GM23248 (cell line): Measurements from ENCODE around the gene C4orf36. TPM values are rescaled to one million over a fixed set of nuclear protein-coding genes. Genes with fewer than 3 reads are reported as not detected.

ENCODE experiments used
- DNase-seq: peaks from one replicate; pipeline ENCODE4 v3.0.0-alpha.2; 2015
- H2AFZ ChIP-seq: fragments of 200-600 bp; sonication (generic); 2 replicates; pipeline ENCODE4 v1.6.1; 2016; ENCODE audit warnings: antibody characterized with exemption
- H3F3A ChIP-seq: fragments of 200-600 bp; sonication (generic); 2 replicates; pipeline ENCODE4 v1.6.1; 2016; ENCODE audit warnings: mild to moderate bottlenecking, antibody characterized with exemption, mixed run types; ENCODE audit not compliant: insufficient read depth
- H3K27ac ChIP-seq: fragments of 200-600 bp; sonication (generic); 2 replicates; pipeline ENCODE4 v1.5.1; 2016; ENCODE audit warnings: mild to moderate bottlenecking
- H3K27me3 ChIP-seq: fragments of 200-600 bp; sonication (generic); replicated peaks from 2 replicates; pipeline ENCODE4 v1.6.1; 2016; ENCODE audit warnings: mild to moderate bottlenecking; ENCODE audit not compliant: insufficient read depth
- H3K36me3 ChIP-seq: fragments of 200-600 bp; sonication (generic); 2 replicates; pipeline ENCODE4 v1.6.1; 2016; ENCODE audit warnings: low read depth, mild to moderate bottlenecking
- H3K4me1 ChIP-seq: fragments of 200-600 bp; sonication (generic); 2 replicates; pipeline ENCODE4 v1.6.1; 2016; ENCODE audit warnings: mild to moderate bottlenecking; ENCODE audit not compliant: insufficient read depth
- H3K4me2 ChIP-seq: fragments of 200-600 bp; sonication (generic); one replicate; pipeline ENCODE4 v1.6.1; 2016; ENCODE audit warnings: mild to moderate bottlenecking; ENCODE audit not compliant: unreplicated experiment
- H3K4me3 ChIP-seq: fragments of 200-600 bp; sonication (generic); 2 replicates; pipeline ENCODE4 v1.5.1; 2016; ENCODE audit warnings: mild to moderate bottlenecking
- H3K79me2 ChIP-seq: fragments of 200-600 bp; sonication (generic); 2 replicates; pipeline ENCODE4 v1.6.1; 2016; ENCODE audit warnings: mild to moderate bottlenecking; ENCODE audit not compliant: insufficient read depth
- H3K9ac ChIP-seq: fragments of 200-600 bp; sonication (generic); 2 replicates; pipeline ENCODE4 v1.6.1; 2016; ENCODE audit warnings: mild to moderate bottlenecking
- H3K9me2 ChIP-seq: fragments of 200-600 bp; sonication (generic); 2 replicates; pipeline ENCODE4 v1.6.1; 2016; ENCODE audit warnings: mixed run types, mild to moderate bottlenecking, moderate library complexity; ENCODE audit not compliant: insufficient read depth
- H3K9me3 ChIP-seq: fragments of 200-600 bp; sonication (generic); one replicate; pipeline ENCODE4 v1.6.1; 2017; ENCODE audit warnings: low read depth
- H4K20me1 ChIP-seq: fragments of 200-600 bp; sonication (generic); 2 replicates; pipeline ENCODE4 v1.6.0; 2016; ENCODE audit not compliant: insufficient read depth
- EZH2 ChIP-seq: fragments of 200-600 bp; sonication (generic); IDR thresholded peaks from 2 replicates; pipeline ENCODE4 v1.6.1; 2018; ENCODE audit warnings: antibody characterized with exemption, mild to moderate bottlenecking; ENCODE audit not compliant: insufficient read depth, poor library complexity, severe bottlenecking
- EZH2phosphoT487 ChIP-seq: fragments of 200-600 bp; sonication (generic); IDR thresholded peaks from 2 replicates; pipeline ENCODE4 v1.6.1; 2018; ENCODE audit warnings: antibody characterized with exemption, moderate library complexity, mild to moderate bottlenecking, low read depth; ENCODE audit not compliant: insufficient read depth
- WGBS, 2 experiments: methylation state at CpG; one replicate each; pipeline ENCODE4 v1.1.6; 2015 to 2017; ENCODE audit warnings: low lambda C conversion rate in 2 of 2, low coverage in 1 of 2; ENCODE audit errors: missing lambda C conversion rate in 2 of 2; 5-methylcytosine and 5-hydroxymethylcytosine counted together
- in situ Hi-C: fragments of 300-500 bp; cut with MboI; formaldehyde crosslinking; loops from 2 replicates; pipeline ENCODE4 v1.15.0; 2020
- polyA plus RNA-seq: library from polyadenylated mRNA; unstranded; fragments of >200 nt; fragmentation: Nextera tagmentation; extraction: Ambion mirVana; gene quantifications from 2 replicates; pipeline ENCODE4 v1.2.1, GENCODE V29; 2016
- total RNA-seq: library from RNA; depleted of rRNA; stranded (reverse); fragments of >200 nt; shearing (Covaris generic); gene quantifications from 2 replicates; pipeline ENCODE4 v1.2.3, GENCODE V29; 2014

C4orf36 gene
- total and polyA plus RNA-seq, 2 experiments from 2014 or later = 0.65 TPM; not detected in 1

DNA sequence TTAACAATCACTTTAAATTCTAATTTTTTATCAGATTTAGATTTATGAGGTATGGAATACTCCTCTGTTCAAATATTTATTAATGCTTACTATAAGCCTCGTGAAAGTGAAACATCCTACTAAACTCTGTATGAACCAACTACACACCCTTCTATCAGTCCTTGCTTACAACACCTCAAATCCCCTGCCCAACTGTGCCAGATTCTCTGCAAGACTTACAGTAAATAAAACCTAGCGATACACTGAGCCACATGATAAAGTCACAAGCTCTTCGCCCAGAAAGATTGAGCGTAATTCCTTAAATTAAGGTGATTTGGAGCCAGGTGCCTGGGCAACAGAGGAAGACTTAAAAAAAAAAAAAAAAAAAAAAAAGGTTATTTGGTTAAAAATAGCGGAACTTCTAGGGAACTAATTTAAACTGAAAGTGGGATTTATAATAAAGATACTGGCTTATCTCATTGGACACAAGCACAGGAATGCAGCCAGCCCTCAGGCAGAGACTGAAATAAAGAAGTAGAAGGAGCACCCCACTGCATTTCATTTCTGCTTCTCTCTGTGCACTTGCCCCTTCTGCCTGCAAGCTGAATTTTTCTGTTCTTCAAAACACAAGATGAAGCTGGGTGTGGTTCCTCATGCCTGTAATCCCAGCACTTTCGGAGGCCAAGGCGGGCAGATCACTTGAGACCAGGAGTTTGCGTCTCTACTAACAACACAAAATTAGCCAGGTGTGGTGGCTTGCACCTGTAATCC is 17.5 kb upstream of the C4orf36 start:
- Histone ChIP-seq H3K4me2 (no peak overlapping the region), H3F3A (no peaks in the 10 kb centered on the region), H3K4me3 (no peak overlapping the region), H3K9me3 (no peaks in the 10 kb centered on the region), H4K20me1 (no peaks in the 10 kb centered on the region), H3K36me3 (no peaks in the 10 kb centered on the region), H3K4me1 (peaks cover 5% of the 10 kb centered on the region; the same call in 1 of the 2 replicates), H3K9me2 (no peaks in the 10 kb centered on the region), H3K27me3 (no peaks in the 10 kb centered on the region), H3K27ac (no peak overlapping the region), H3K9ac (no peak overlapping the region), H2AFZ (no peak overlapping the region), H3K79me2 (no peaks in the 10 kb centered on the region)
- in situ Hi-C loops = loop anchor here (25.0 kb wide), 1 partner anchor 328 kb away; no protein-coding TSS in a partner anchor
- TF ChIP-seq EZH2phosphoT487 (no peak), EZH2 (no peak)
- no peak for DNase-seq
- WGBS, 2 experiments = 88 to 92% methylated on average over 8 of the region's 8 CpGs

GRCh38 chr4:86908251-86908657 is 16.0 kb upstream of the C4orf36 start:
- DNase-seq = peak; percentile 55
- H3K4me2 ChIP-seq = no peak overlapping the region
- no peak for TF ChIP-seq EZH2
- no peak for TF ChIP-seq EZH2phosphoT487

DNA sequence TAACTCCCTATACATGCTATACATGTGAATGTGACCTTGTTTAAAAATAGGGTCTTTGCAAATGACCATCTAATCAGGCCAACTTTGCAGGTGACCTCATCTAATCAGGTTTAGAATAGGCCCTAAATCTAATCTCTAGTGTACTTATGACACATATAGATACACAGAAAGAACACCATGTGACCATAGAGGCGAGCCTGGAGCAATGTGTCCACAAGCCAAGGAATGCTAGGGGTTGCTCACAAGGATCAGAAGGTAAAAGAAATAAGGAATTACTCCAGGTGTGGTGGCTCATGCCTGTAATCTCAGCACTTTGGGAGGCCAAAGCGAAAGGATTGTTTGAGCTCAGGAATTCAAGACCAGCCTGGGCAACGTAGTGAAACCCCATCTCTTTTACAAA is 9.6 kb upstream of the C4orf36 start:
- no peak for DNase-seq
- WGBS, 2 experiments = 91 to 94% methylated on average over 3 of the region's 3 CpGs
- no peaks in the 10 kb centered on the region for H3K9me2 ChIP-seq
- H2AFZ ChIP-seq = no peak overlapping the region
- no peaks in the 10 kb centered on the region for H4K20me1 ChIP-seq
- H3F3A ChIP-seq = no peaks in the 10 kb centered on the region
- H3K36me3 ChIP-seq = no peaks in the 10 kb centered on the region
- no peak overlapping the region for H3K4me3 ChIP-seq
- no peak overlapping the region for H3K9ac ChIP-seq
- no peaks in the 10 kb centered on the region for H3K27me3 ChIP-seq
- no peak overlapping the region for H3K27ac ChIP-seq
- H3K4me1 ChIP-seq = no peaks in the 10 kb centered on the region
- in situ Hi-C loops = loop anchor here (25.0 kb wide), 1 partner anchor 335 kb away; no protein-coding TSS in a partner anchor
- TF ChIP-seq EZH2 (no peak), EZH2phosphoT487 (no peak)
- H3K79me2 ChIP-seq = no peaks in the 10 kb centered on the region
- H3K9me3 ChIP-seq = no peaks in the 10 kb centered on the region
- H3K4me2 ChIP-seq = no peak overlapping the region

More at GRCh38 chr4:86908251-86908657, 16.0 kb upstream of the C4orf36 start:
- Histone ChIP-seq H3K36me3 (no peaks in the 10 kb centered on the region), H3K27ac (no peak overlapping the region), H3F3A (no peaks in the 10 kb centered on the region), H3K9me3 (no peaks in the 10 kb centered on the region), H4K20me1 (no peaks in the 10 kb centered on the region), H3K9me2 (no peaks in the 10 kb centered on the region), H3K4me1 (peaks cover 5% of the 10 kb centered on the region; the same call in 1 of the 2 replicates), H3K4me3 (peak overlapping the region; percentile 36; the same call in 1 of the 2 replicates), H3K27me3 (no peaks in the 10 kb centered on the region), H2AFZ (peak overlapping the region; percentile 84), H3K9ac (no peak overlapping the region), H3K79me2 (no peaks in the 10 kb centered on the region)
- 16 to 27% methylated on average over 2 of the region's 2 CpGs for WGBS, 2 experiments
- in situ Hi-C loops = loop anchor here (25.0 kb wide), 1 partner anchor 329 kb away; no protein-coding TSS in a partner anchor

DNA sequence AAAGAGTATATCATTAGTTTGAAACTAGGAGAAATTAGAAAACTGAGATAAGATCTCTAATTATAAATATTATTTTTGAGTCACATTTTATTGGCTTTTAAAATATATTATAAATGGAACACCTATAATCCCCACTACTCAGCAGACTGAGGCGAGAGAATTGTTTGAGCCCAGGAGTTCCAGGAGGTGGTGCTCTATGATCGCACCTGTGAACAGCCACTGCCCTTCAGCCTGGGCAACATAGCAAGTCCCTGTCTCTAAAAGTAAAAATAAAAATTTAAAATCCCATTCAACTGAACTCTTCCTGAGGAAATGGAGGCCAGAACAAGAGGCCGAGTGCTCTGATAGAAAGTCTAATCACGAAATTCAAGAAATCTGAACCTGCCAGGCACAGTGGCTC is 6.3 kb upstream of the C4orf36 start:
- H3K4me2 ChIP-seq = no peak overlapping the region
- no peaks in the 10 kb centered on the region for H3K9me3 ChIP-seq
- no peaks in the 10 kb centered on the region for H3K9me2 ChIP-seq
- 96 to 98% methylated on average over 4 of the region's 4 CpGs for WGBS, 2 experiments
- H2AFZ ChIP-seq = no peak overlapping the region
- H3K27me3 ChIP-seq = no peaks in the 10 kb centered on the region
- H3K27ac ChIP-seq = no peak overlapping the region
- H3K4me1 ChIP-seq = peaks cover 7% of the 10 kb centered on the region; the same call in 1 of the 2 replicates
- TF ChIP-seq EZH2phosphoT487 = no peak
- no peak for TF ChIP-seq EZH2
- H3K79me2 ChIP-seq = no peaks in the 10 kb centered on the region
- H3K9ac ChIP-seq = no peak overlapping the region
- no peak for DNase-seq
- in situ Hi-C loops = loop anchor here (5.0 kb wide), 1 partner anchor 401 kb away; no protein-coding TSS in a partner anchor
- peaks cover 14% of the 10 kb centered on the region for H3F3A ChIP-seq
- no peak overlapping the region for H3K4me3 ChIP-seq
- no peaks in the 10 kb centered on the region for H3K36me3 ChIP-seq
- H4K20me1 ChIP-seq = no peaks in the 10 kb centered on the region
